HepG2 (cell line): ENCODE measurements around the gene CFAP43. TPM values are rescaled to one million over a fixed set of nuclear protein-coding genes. Genes with fewer than 3 reads are reported as not detected.

Source experiments
- ATAC-seq: fragments of 200-7000 bp; cut with Tn5 transposase; 3 replicates; pipeline ENCODE4 v1.9.1; 2020; ENCODE audit warnings: mild to moderate bottlenecking, moderate library complexity
- BruUV-seq: library from RNA; stranded (reverse); fragments of 400-500 nt; replicated peaks from 2 replicates; lab custom pipeline; 2021; lab: Mats Ljungman, UMichigan
- CTCF ChIA-PET: fragments of 300-600 bp; formaldehyde crosslinking; extraction: SDS; loops from one replicate; lab custom pipeline; 2021; ENCODE audit warnings: low total read pairs, inconsistent platforms, low intra/inter-chr PET ratio; lab: Yijun Ruan, JAX
- POLR2A ChIA-PET: fragments of 350-600 bp; sonication (Branson Sonifier 250); formaldehyde crosslinking; loops from one replicate; lab custom pipeline; 2020; ENCODE audit warnings: antibody characterized with exemption, inconsistent platforms; lab: Yijun Ruan, JAX
- DNase-seq: peaks from one replicate; pipeline ENCODE4 v3.0.0-alpha.2; 2015; ENCODE audit warnings: low spot score
- FAIRE-seq: peaks from 3 replicates; lab custom pipeline; 2011; peaks lifted over from hg19 to GRCh38; lab: Jason Lieb, UNC
- H2AFZ ChIP-seq: one replicate; pipeline ENCODE4 v1.6.1; 2011; ENCODE audit warnings: low read length, inconsistent platforms
- H3K27ac ChIP-seq: fragments of 300-600 bp; 3 replicates; pipeline ENCODE4 v1.8.0; 2011; ENCODE audit warnings: mixed run types, mild to moderate bottlenecking, mixed read lengths, low read length, inconsistent platforms; ENCODE audit not compliant: insufficient read depth; ENCODE audit errors: extremely low read length
- H3K27me3 ChIP-seq, 2 experiments: fragments of 200-600 bp in 1 of 2; 2 replicates in 1 of 2; 3 replicates in 1 of 2; pipeline versions ENCODE4 v1.6.0 to v1.8.0; 2011; ENCODE audit warnings: low read length in 2 of 2, mild to moderate bottlenecking in 2 of 2, moderate library complexity in 2 of 2, inconsistent platforms in 1 of 2; ENCODE audit not compliant: insufficient read depth in 2 of 2, control insufficient read depth in 1 of 2
- H3K36me3 ChIP-seq, 2 experiments: fragments of 200-600 bp in 1 of 2; replicated peaks in 1 of 2; 2 replicates in 1 of 2; 3 replicates in 1 of 2; pipeline versions ENCODE4 v1.5.1 to v1.8.0; 2011; ENCODE audit warnings: low read length in 2 of 2, inconsistent platforms in 1 of 2; ENCODE audit not compliant: insufficient read depth in 2 of 2, control insufficient read depth in 1 of 2
- H3K4me1 ChIP-seq: 2 replicates; pipeline ENCODE4 v1.5.1; 2012; ENCODE audit warnings: low read length, inconsistent platforms; ENCODE audit not compliant: insufficient read depth
- H3K4me2 ChIP-seq: 2 replicates; pipeline ENCODE4 v1.6.0; 2011; ENCODE audit warnings: low read depth, low read length, inconsistent platforms
- H3K4me3 ChIP-seq, 3 experiments: fragments of 200-600 bp in 1 of 3; sonication (generic), shearing (Covaris generic) in 1 of 3; replicated peaks in 1 of 3; 2 replicates each; pipeline ENCODE4 v1.5.1; 2011 to 2016; ENCODE audit warnings: low read length in 3 of 3, inconsistent platforms in 2 of 3, low read depth in 2 of 3, mild to moderate bottlenecking in 2 of 3, control low read depth in 1 of 3, mixed read lengths in 1 of 3; ENCODE audit not compliant: insufficient read depth in 1 of 3
- H3K79me2 ChIP-seq: one replicate; pipeline ENCODE4 v1.6.1; 2011; ENCODE audit warnings: low read length, inconsistent platforms; ENCODE audit not compliant: insufficient read depth
- H3K9ac ChIP-seq: 2 replicates; pipeline ENCODE4 v1.6.0; 2011; ENCODE audit warnings: mild to moderate bottlenecking, low read depth, low read length, inconsistent platforms; ENCODE audit not compliant: insufficient read depth
- H3K9me3 ChIP-seq: 2 replicates; pipeline ENCODE4 v1.5.1; 2012; ENCODE audit warnings: mild to moderate bottlenecking, low read length
- H4K20me1 ChIP-seq: 2 replicates; pipeline ENCODE4 v1.6.0; 2011; ENCODE audit warnings: inconsistent platforms, mild to moderate bottlenecking, low read length, moderate library complexity; ENCODE audit not compliant: insufficient read depth
- LCORL ChIP-seq, 2 experiments: fragments of 450-650 bp in 1 of 2; sonication (generic) in 1 of 2; formaldehyde crosslinking in 1 of 2; IDR thresholded peaks; 2 replicates each; pipeline versions ENCODE4 v1.5.0 to v1.6.1; 2017 to 2020; ENCODE audit warnings: antibody characterized with exemption in 1 of 2, missing genetic modification reagents in 1 of 2
- PTBP1 ChIP-seq: fragments of 200-400 bp; formaldehyde crosslinking; IDR thresholded peaks from 2 replicates; pipeline ENCODE4 v1.6.1; 2018; ENCODE audit warnings: low read length, low read depth; ENCODE audit not compliant: poor library complexity, severe bottlenecking
- ZFAT ChIP-seq: sonication (generic); formaldehyde crosslinking; conservative IDR thresholded peaks from 2 replicates; pipeline ENCODE4 v1.8.1; 2023; ENCODE audit warnings: missing genetic modification reagents, inconsistent platforms
- ZFY ChIP-seq: sonication (generic); formaldehyde crosslinking; IDR thresholded peaks from 2 replicates; pipeline ENCODE4 v1.4.0; 2020; ENCODE audit warnings: missing genetic modification reagents
- ZNF251 ChIP-seq: sonication (generic); formaldehyde crosslinking; IDR thresholded peaks from 2 replicates; pipeline ENCODE4 v1.9.0; 2021; ENCODE audit warnings: mild to moderate bottlenecking, missing genetic modification reagents
- ZNF280D ChIP-seq: sonication (generic); formaldehyde crosslinking; IDR thresholded peaks from 2 replicates; pipeline ENCODE4 v1.5.1; 2020; ENCODE audit warnings: mild to moderate bottlenecking, missing genetic modification reagents
- ZNF362 ChIP-seq: sonication (generic); formaldehyde crosslinking; IDR thresholded peaks from 2 replicates; pipeline ENCODE4 v1.4.0; 2020; ENCODE audit warnings: missing genetic modification reagents, mild to moderate bottlenecking, borderline replicate concordance
- ZSCAN20 ChIP-seq: sonication (generic); formaldehyde crosslinking; IDR thresholded peaks from 2 replicates; pipeline ENCODE4 v1.4.0; 2020; ENCODE audit warnings: missing genetic modification reagents, mild to moderate bottlenecking, borderline replicate concordance
- ZSCAN9 ChIP-seq: IDR thresholded peaks from 2 replicates; pipeline ENCODE4 v1.6.1; 2016; ENCODE audit warnings: borderline replicate concordance
- WGBS: methylation state at CpG from one replicate; pipeline ENCODE4 v1.1.6; 2017; ENCODE audit warnings: low lambda C conversion rate; 5-methylcytosine and 5-hydroxymethylcytosine counted together
- in situ Hi-C: cut with HindIII; loops from 2 replicates; pipeline ENCODE4 v1.10.0; 2017; ENCODE audit warnings: low pct_unique_long_range_greater_than_20kb; ENCODE audit not compliant: extremely low pct_ligation_motif_present
- intact Hi-C: fragments of 100-400 bp; cut with micrococcal nuclease; formaldehyde crosslinking; loops from one replicate; pipeline ENCODE4 v1.10.0; 2022; ENCODE audit not compliant: unreplicated experiment
- polyA plus RNA-seq, 8 experiments: library from polyadenylated mRNA; depleted of rRNA in 3 of 8; stranded (reverse) in 7 of 8; unstranded in 1 of 8; fragments of >200 nt; fragmentation: Illumina TruSeq in 4 of 8; extraction: Trizol in 4 of 8; gene quantifications; 2 replicates each; pipeline versions ENCODE4 v1.2.1 to v1.2.3, GENCODE V29; 2011 to 2016; ENCODE audit warnings: low read depth in 4 of 8, missing spikeins in 1 of 8, mixed read lengths in 1 of 8; ENCODE audit not compliant: insufficient read depth in 1 of 8
- total RNA-seq, 5 experiments: library from RNA; depleted of rRNA; stranded (reverse); fragments of >200 nt; fragmentation: Illumina TruSeq; extraction: Trizol; gene quantifications; 2 replicates each; pipeline ENCODE4 v1.2.3, GENCODE V29; 2016; ENCODE audit warnings: low read depth in 1 of 5

Gene CFAP43
- total and polyA plus RNA-seq, 2 of the 13 experiments (the other 11 are each of a cell fraction or from before 2014, with no cell fraction given) = 0.24 to 0.38 TPM

DNA sequence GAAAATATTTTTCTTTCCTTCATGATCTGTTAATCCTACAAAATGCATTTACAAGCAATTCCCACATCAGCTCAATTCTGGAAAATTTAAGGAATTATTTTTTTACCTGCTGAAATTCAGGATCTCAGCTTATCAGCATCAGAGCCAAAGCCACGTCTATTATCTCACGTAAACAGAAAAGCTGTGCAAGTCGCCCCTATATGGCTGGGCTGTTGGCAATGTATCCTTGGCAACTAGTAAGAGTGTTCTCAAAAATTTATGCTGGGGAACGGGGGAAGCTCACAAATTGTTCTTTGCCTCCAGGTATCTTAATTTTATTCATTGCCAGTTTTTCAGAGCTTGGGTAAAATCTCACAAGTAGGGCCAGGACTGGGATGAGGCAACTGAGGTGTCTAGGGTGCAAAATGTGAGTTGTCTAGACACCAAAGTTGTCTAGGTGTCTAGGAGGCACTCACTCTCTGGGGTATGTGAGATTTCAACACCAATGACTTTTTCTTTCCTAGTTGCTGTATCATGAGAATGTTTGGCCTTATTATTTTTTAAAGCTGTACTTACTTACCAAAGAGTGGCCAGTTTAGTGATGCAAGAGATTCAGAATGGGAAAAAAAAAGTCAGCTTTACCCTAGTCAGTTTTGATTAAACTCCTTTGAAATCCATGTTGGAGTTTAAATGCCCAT is 41.9 kb upstream of the CFAP43 start:
- 89% methylated on average over 4 of the region's 4 CpGs for WGBS
- Histone ChIP-seq H3K36me3 (peaks cover 1 to 4% of the 10 kb centered on the region in 2 experiments; a peak in 2 of 5 replicates), H3K9ac (no peak overlapping the region), H2AFZ (peak overlapping the region; percentile 11), H3K4me2 (peak overlapping the region; percentile 71), H4K20me1 (no peaks in the 10 kb centered on the region), H3K9me3 (no peaks in the 10 kb centered on the region), H3K27ac (no peak overlapping the region), H3K4me3 (0 out of 6 replicates have a peak overlapping the region, but pooled peaks of 1 of the 3 experiments have one; percentile 28), H3K4me1 (peaks cover 55% of the 10 kb centered on the region), H3K27me3 (no peaks in the 10 kb centered on the region), H3K79me2 (no peaks in the 10 kb centered on the region)
- no peak for FAIRE-seq
- TF ChIP-seq ZFY (CRISPR knock-in tag) = 0 out of 2 replicates have a peak, but pooled peaks have one; percentile 1
- no peak for TF ChIP-seq ZNF280D
- in situ Hi-C loops (no loop called here), intact Hi-C loops (loop anchor here (2.0 kb wide), 1 partner anchor 15 kb away; no protein-coding TSS in a partner anchor)
- BruUV-seq = no TSS peak
- ChIA-PET CTCF (interaction anchor here (0.6 to 2.8 kb wide), 4 partner anchors 18 to 229 kb away, joined by 3 to 27 read pairs (median 7); no protein-coding TSS in a partner anchor), POLR2A (interaction anchor here (0.7 to 4.6 kb wide), 9 partner anchors 10 to 153 kb away, joined by 3 to 51 read pairs (median 4); partner anchors contain the start of genes CFAP43 and GSTO1)
- peak; percentile 7 for ATAC-seq
- DNase-seq = no peak

DNA sequence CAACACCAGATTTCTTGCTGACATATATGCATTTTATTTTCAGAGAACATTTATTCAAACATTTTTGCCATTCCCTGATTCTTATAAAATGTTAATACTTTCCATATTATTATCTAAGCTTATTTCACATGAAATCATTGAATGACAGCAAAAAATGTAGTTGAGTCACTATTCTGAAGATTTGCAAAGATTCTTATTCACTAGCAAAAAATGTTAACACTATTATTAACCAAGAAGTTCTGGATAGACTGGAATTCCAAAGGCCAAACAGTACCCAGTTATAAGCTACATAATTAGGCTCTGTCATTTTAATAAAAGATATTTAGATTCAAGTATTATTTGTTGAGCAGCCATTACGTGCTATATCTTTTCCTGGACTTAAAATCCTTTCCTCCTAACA is 41.1 kb upstream of the CFAP43 start:
- CTCF ChIA-PET = interaction anchor here (2.8 kb wide), 1 partner anchor 19 kb away, joined by 27 read pairs; no protein-coding TSS in a partner anchor
- no peak overlapping the region for H3K4me3 ChIP-seq
- BruUV-seq = no TSS peak
- 86% methylated on average over 1 of the region's 1 CpG for WGBS
- H3K27ac ChIP-seq = no peak overlapping the region
- DNase-seq = no peak
- H3K9ac ChIP-seq = no peak overlapping the region
- POLR2A ChIA-PET = interaction anchor here (4.1 to 4.6 kb wide), 2 partner anchors 14 to 18 kb away, joined by 23 to 51 read pairs; partner anchors contain the start of gene GSTO1
- no peak overlapping the region for H3K4me2 ChIP-seq
- H3K27me3 ChIP-seq = no peaks in the 10 kb centered on the region
- H3K79me2 ChIP-seq = no peaks in the 10 kb centered on the region
- in situ Hi-C loops (no loop called here), intact Hi-C loops (no loop called here)
- no peaks in the 10 kb centered on the region for H4K20me1 ChIP-seq
- H3K36me3 ChIP-seq = peaks cover 6 to 12% of the 10 kb centered on the region in 2 experiments; a peak in 4 of 5 replicates
- no peak for ATAC-seq
- peaks cover 48% of the 10 kb centered on the region for H3K4me1 ChIP-seq
- no peak for TF ChIP-seq ZNF362 (CRISPR knock-in tag)
- no peak for TF ChIP-seq ZSCAN20 (CRISPR knock-in tag)
- TF ChIP-seq ZNF251 (CRISPR knock-in tag) = no peak
- TF ChIP-seq ZSCAN9 (CRISPR knock-in tag) = no peak
- TF ChIP-seq ZFAT (CRISPR knock-in tag) = no peak
- no peak for TF ChIP-seq LCORL (IDR thresholded peaks at IDR 0.05)
- no peak for TF ChIP-seq LCORL (CRISPR knock-in tag; IDR thresholded peaks at IDR 0.05)
- TF ChIP-seq PTBP1 = no peak
- H3K9me3 ChIP-seq = no peaks in the 10 kb centered on the region
- FAIRE-seq = no peak
- no peak overlapping the region for H2AFZ ChIP-seq
